SKM-1 treated with dmso at 0.1 percent for 144 hours (cell line): ENCODE results near the gene ORC3.

Source experiments
- DNase-seq: peaks from one replicate; lab custom pipeline; 2025; ENCODE audit not compliant: unreplicated experiment; lab: John Stamatoyannopoulos, UW

Gene ORC3

GRCh38 chr6:87589693-87590416, at the start of gene ORC3, which contains the start of gene RARS2:
TSS of gene ORC3 (plus strand) at chr6:87590135. CDS start at chr6:87590169, 34 bp downstream.
TSS of gene RARS2 (minus strand) at chr6:87589987. CDS start at chr6:87589957, 30 bp downstream.
- peak; percentile 89 for DNase-seq

GRCh38 chr6:87540539-87540938, 49.4 kb upstream of the ORC3 start:
- DNase-seq = no peak

GRCh38 chr6:87541041-87541440, 48.9 kb upstream of the ORC3 start:
- no peak for DNase-seq

- DNase-seq = no peak
Observed at GRCh38 chr6:87541744-87542143, 48.2 kb upstream of the ORC3 start.

- DNase-seq = no peak
Observed at GRCh38 chr6:87543696-87544473, 46.0 kb upstream of the ORC3 start.

- DNase-seq = no peak
Observed at GRCh38 chr6:87544474-87544735, 45.5 kb upstream of the ORC3 start.

GRCh38 chr6:87551799-87552198, 38.1 kb upstream of the ORC3 start:
- DNase-seq = no peak

GRCh38 chr6:87553159-87553765, 36.7 kb upstream of the ORC3 start:
- DNase-seq = no peak

GRCh38 chr6:87555506-87555905, 34.4 kb upstream of the ORC3 start:
- no peak for DNase-seq

- no peak for DNase-seq
Observed at GRCh38 chr6:87558446-87558845, 31.5 kb upstream of the ORC3 start.

GRCh38 chr6:87561017-87561416, 28.9 kb upstream of the ORC3 start:
- no peak for DNase-seq

GRCh38 chr6:87572021-87572420, 17.9 kb upstream of the ORC3 start:
- DNase-seq = no peak

GRCh38 chr6:87572883-87573282, 17.1 kb upstream of the ORC3 start:
- no peak for DNase-seq

GRCh38 chr6:87573307-87574024, 16.5 kb upstream of the ORC3 start:
- DNase-seq = no peak

GRCh38 chr6:87574237-87574804, 15.6 kb upstream of the ORC3 start:
- DNase-seq = no peak

- DNase-seq = no peak
Observed at GRCh38 chr6:87575423-87575822, 14.5 kb upstream of the ORC3 start.

GRCh38 chr6:87583822-87584221, 6.1 kb upstream of the ORC3 start:
- no peak for DNase-seq

GRCh38 chr6:87586371-87587077, 3.4 kb upstream of the ORC3 start:
- DNase-seq = no peak

GRCh38 chr6:87588756-87589407, 1.1 kb upstream of the ORC3 start:
- no peak for DNase-seq

- DNase-seq = no peak
Observed at GRCh38 chr6:87590417-87590880, 514 bp downstream of the ORC3 start.
